Hindlimb muscle (tissue), 1 donor: ENCODE measurements around the gene TNRC6B. TPM values are rescaled to one million over a fixed set of nuclear protein-coding genes. Genes with fewer than 3 reads are reported as not detected.
A peak's percentile ranks its signal among the peaks of the same experiment; 100 is the strongest.
"Not testable (repeated sequence)": the region's sequence is repeated elsewhere in the genome, so short reads cannot be mapped to it uniquely, and the experiment has no call there.

Experiments
- DNase-seq: peaks from one replicate; pipeline ENCODE4 v3.0.0-alpha.2; 2013
- polyA plus RNA-seq: library from polyadenylated mRNA; unstranded; fragments of 120-200 nt; gene quantifications from one replicate; pipeline ENCODE4 v1.2.1, GENCODE V29; 2013; ENCODE audit not compliant: insufficient read length

TNRC6B gene, protein sequence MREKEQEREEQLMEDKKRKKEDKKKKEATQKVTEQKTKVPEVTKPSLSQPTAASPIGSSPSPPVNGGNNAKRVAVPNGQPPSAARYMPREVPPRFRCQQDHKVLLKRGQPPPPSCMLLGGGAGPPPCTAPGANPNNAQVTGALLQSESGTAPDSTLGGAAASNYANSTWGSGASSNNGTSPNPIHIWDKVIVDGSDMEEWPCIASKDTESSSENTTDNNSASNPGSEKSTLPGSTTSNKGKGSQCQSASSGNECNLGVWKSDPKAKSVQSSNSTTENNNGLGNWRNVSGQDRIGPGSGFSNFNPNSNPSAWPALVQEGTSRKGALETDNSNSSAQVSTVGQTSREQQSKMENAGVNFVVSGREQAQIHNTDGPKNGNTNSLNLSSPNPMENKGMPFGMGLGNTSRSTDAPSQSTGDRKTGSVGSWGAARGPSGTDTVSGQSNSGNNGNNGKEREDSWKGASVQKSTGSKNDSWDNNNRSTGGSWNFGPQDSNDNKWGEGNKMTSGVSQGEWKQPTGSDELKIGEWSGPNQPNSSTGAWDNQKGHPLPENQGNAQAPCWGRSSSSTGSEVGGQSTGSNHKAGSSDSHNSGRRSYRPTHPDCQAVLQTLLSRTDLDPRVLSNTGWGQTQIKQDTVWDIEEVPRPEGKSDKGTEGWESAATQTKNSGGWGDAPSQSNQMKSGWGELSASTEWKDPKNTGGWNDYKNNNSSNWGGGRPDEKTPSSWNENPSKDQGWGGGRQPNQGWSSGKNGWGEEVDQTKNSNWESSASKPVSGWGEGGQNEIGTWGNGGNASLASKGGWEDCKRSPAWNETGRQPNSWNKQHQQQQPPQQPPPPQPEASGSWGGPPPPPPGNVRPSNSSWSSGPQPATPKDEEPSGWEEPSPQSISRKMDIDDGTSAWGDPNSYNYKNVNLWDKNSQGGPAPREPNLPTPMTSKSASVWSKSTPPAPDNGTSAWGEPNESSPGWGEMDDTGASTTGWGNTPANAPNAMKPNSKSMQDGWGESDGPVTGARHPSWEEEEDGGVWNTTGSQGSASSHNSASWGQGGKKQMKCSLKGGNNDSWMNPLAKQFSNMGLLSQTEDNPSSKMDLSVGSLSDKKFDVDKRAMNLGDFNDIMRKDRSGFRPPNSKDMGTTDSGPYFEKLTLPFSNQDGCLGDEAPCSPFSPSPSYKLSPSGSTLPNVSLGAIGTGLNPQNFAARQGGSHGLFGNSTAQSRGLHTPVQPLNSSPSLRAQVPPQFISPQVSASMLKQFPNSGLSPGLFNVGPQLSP (N-terminal part only)
- 13.1 TPM for polyA plus RNA-seq

DNA sequence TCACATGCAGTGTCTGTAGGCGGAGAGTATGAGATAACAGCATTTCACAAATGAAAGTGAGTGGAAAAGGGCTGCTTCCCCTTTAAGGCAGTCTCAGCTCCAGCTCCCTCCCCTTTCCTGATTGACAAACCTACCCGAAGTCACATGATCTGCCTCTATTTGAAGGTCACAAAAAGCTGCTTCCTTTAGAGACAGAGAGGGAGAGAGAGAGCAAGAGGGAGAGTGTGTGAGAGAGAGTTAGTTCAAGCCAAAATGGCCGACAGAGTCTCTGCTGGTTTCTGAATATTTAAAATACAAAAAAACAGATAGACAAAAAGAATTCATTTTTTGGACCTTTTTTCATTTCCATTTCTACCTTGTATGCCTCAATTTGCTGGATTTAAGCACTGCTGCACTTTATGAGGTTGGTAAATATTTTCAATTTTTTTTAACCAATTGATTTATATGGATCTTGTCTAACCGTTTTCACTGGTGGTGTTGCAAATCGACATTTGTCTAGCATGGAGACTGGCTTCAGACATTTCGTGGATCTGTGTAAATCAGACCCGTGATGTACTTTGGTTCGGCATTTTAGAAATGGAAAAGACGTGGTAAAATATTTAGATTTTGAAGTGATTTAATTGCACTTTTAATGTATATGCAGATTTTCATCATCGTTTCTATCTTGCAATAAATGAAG, at the start of gene TNRC6B:
TNRC6B (plus strand) TSS at position 188 of the 679 bp plus-strand sequence; CDS start at position 399, 211 bp downstream.
- peak; percentile 94 for DNase-seq

DNA sequence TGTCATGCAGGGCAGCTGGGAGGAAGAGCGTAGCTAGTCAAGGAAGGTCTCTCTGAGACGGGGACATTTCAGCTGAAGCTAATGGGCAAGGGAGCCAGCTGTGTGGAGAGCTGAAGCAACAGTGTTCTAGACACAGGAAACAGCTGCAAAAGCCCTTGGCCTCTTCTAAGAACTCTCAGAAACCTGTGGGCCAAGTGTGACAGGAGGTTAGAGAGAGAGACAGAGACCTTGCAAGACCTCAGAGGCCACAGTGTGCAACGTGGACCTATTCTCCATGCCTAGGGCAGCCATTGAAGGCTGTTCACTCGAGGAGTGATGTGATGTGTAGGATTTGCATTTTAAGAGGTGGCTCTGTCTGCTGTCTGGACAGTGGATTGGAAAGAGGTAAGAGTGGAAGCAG, 48.7 kb upstream of the TNRC6B start:
- no peak for DNase-seq

DNA sequence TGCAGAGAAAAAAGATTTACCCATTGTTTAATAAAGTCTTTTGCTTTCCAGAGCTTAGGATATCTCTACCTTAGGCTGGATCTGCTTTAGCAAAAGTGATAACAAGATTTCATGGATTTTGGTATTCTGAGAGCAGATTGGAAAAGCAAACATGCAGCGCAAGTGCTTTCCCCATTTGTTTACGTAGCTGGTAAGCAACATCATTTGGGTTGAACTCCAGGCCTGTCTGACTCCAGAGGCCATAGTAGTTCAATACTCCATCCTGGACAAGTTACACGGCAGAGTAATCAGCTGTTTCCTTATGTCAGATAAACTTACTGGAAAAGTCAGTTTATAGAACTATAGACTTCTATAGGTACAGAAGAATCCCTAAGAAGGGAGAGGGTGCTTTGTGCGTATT, 40.6 kb upstream of the TNRC6B start:
- DNase-seq = no peak

DNA sequence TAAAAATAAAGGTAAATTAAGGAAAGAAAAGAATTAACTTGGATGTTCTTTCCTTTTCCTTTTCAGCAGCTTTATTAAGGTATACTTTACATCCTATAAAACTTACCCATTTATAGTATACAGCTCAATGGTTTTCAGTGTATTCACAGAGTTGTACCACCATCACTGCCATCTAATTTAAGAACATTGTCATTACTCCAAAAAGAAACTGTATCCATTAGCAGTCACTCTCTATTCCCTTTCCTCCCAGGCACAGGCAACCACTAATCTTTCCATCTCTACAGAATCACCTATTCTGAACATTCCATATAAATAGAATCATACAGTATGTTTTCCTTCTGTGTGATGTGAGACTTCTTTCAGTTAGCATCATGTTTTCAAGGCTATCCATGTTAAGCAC, 38.9 kb upstream of the TNRC6B start:
- no peak for DNase-seq

DNA sequence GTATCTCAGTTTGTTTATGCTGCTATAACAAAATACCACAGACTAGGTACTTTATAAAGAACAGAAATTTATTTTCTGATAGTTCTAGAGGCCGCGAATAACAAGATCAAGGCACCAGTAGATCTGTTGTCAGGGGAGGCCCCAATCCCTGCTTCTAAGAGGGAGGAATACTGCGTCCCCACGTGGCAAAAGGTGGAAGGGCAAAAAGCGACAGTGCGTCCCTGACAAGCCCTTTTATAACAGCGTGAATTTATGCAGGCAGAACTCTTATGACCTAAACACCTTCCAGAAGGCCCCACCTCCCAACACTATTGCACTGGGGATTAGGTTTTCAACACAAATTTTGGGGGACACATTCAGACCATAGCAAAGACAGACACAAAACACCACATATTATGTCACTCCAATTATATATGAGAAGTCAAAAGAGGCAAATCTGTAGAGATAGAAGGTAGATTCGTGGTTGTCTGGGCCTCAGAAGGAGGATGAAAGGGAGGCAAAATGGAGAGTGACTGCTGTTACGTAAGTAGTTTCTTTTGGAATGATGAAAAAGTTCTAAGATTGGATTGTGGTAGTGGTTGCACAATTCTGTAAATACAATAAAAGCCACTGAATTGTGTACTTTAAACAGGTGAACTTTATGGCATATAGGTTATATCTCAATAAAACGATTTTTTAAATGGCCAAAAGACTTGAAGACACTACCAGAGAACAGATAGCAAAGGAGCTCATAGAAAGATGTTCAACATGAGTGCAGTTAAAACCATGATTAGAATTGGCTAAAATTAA, 30.1 kb upstream of the TNRC6B start:
- DNase-seq = no peak

DNA sequence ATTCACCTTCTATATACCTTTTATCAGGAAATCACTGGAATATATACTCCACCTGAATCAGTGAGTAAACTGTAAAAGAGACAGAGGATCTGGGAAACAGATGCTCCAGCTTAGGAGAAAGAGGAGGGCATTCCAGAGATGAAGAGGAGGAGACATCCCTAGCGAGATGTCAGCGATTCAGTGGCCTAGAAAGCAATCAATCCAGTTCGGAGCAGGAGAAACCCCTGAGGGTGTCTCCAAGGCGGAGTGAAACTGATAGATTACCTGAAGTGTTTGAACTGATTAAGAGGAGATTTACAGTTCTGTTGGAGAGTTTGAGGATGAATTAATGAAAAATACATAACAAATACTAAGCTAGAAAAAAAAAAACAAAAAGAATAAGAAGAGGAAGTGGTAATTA, 24.5 kb upstream of the TNRC6B start:
- no peak for DNase-seq

DNA sequence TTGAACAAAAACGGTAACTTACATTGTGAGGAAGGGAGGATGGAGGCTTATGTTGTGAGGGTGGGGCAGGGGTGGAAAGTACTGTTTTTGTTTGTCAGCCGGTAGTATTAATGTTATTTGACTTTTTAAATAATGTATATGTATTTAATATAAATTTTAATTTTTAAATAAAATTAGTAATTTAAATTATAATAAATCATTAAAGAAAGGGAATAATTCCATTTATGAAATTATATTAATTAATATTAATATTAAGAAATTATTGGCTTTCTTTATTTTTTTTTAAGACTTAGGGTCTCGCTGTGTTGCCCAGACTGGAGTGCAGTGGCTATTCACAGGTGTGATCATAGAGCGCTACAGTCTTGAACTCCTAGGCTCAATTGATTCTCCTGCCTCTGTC, 24.0 kb upstream of the TNRC6B start:
- no peak for DNase-seq

DNA sequence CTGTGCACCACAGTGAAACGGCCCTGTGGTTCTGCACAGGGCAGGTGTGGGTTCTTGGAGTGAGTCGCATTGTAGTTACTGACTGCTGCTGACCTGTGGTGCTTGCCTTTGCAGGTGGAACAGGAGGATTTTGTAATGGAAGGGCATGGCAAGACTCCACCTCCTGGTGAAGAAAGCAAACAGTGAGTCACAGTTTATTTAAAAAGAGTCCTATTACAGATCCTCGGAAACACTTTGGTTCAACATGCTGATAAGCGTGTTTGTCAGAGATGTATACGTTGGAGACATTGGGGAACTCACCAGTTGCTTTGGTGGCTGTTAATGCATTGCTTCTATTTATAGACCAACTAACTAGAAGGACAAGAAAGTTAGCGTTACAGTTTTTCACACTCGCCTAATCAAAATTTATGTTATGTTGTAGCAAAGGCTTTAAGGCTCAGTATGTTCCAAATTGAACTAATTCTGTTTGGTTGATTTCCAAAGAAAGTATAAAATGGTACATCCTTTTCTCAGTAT, 21.7 kb upstream of the TNRC6B start:
- no peak for DNase-seq

DNA sequence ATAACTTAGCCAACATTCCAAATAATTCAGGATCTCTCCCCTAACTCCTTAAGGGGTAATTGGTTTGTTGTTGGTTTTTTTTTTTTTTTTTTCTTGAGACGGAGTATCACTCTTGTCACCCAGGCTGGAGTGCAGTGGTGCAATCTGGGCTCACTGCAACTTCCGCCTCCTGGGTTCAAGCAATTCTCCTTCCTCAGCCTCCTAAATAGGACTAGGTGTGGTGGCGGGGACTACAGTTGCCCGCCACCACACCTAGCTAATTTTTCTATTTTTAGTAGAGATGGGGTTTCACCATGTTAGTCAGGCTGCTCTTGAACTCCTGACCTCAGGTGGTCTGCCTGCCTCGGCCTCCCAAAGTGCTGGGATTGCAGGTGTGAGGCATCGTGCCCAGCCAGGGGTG, 21.0 kb upstream of the TNRC6B start:
- not testable (repeated sequence) for DNase-seq

DNA sequence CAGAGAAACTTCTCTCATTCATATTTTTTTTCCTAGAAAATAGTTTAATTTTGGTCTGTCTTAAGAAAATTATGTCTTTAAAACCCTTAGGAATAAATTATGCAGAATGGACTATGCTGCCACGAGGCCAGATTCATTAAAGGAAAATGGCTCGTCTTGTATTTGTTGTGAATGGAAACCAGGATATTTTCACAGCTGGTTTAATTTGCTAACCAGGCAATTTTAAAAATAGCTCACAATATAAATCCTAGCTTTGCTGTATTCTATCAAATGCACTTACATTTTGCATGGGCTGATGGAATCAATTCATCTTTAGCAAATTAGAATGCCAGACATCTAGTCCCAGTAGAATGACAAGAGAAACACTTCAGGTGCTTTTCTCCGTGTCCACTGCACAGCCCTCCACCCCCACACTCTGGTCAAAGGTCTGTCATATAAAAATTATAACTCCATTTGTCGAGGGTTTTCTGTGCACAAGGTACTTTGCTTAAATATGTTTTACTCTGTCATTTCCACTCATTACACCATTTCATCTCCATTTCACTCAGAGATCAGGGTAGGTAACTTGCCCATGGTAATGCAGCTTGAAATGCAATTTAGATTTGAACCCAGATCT, 20.3 kb upstream of the TNRC6B start:
- no peak for DNase-seq

DNA sequence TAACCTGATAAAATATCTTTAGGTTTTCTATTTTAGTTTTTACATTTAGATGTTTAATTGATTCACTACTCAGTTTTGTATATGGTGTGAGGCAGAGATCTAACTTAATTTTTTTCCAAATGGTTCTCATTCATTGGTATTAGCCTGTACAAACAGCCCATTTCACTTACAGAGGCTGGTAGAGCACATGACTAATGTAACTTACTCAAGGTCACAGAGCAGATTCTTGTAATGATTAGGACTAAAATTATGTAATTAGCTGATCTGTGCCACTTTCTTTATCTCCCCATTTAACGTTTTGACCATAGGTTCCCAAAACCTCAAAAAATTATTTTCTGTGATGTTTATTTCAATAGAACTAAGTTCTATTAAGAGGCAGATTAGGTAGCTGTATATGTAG, 16.5 kb upstream of the TNRC6B start:
- DNase-seq = no peak

DNA sequence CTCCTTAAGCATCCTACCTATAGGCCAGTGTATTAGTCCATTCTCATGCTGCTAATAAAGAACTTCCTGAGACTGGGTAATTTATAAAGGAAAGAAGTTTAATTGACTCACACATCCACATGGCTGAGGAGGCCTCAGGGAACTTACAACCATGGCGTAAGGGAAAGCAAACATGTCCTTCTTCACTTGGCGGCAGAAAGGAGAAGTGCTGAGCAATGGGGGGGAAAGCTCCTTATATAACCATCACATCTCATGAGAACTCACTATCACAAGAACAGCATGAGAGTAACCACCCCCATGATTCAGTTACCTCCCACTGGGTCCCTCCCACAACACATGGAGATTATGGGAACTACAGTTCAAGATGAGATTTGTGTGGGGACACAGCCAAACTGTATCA, 12.2 kb upstream of the TNRC6B start:
- not testable (repeated sequence) for DNase-seq

DNA sequence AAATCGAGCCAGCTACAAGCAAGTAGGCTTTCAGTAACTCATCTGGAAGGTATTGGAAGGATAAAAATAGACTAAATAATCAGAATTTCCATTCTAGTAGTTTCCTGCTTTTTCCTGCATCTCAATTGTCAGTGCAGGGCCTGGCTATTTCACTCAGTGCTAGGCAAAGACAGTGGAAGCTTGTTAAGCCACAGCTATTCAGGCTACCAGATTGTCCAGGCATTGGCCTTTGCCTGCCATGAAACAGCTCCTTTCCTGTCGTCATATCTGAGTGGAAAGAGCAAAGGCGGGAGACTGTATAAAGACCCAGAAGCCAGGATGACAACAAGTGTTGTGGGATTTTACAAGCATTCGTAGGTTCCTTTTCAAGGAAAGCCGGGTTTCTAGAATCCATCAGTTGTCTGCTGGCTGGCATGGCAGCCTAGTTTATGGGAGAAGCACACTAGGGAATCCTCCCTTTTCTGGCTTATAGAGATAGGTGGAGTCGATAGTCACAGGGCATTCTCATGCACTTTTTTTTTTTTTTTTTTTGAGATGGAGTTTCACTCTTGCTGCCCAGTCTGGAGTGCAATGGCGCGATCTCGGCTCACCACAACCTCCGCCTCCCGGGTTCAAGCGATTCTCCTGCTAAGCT, 2.0 kb upstream of the TNRC6B start:
- DNase-seq = peak; percentile 73

DNA sequence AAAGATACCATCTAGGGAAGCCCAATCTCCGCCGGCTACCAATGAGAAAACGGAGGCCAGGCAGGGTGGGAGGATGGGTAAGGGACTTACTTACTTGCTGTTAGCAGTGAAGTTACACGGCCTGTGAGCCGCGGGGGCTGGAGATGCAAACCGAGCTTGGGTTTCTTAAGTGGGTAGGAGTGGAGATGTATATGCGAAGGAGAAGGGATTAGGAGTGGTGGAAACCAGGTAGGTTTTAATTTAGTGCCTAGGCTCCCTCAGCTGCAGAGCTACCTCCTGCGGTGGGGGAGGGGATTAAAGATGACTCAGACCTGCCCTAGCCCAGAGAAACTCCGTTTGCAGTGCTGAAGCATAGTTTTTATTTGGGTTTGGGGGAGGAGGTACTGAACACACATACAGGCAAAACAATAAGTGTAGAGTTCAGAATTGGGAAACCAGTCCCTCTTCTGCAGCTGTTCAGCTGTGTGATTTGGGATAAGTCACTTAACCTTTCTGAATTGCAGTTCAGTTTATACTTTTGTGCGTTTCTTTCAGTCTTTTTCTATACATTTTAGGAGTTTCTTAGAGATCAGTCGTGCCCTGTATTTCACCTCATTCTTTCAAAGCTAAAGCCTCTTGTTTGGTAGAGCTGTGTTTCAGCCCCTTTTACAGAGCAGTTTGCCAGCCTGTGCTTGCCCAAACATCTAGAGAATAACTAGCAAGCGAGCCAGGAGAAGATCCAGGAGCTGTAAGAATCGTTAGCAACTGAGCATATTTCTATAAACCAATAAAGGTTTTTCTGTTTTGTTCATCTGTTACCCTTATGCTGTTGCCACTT, 596 bp upstream of the TNRC6B start:
- DNase-seq = peak; percentile 66

DNA sequence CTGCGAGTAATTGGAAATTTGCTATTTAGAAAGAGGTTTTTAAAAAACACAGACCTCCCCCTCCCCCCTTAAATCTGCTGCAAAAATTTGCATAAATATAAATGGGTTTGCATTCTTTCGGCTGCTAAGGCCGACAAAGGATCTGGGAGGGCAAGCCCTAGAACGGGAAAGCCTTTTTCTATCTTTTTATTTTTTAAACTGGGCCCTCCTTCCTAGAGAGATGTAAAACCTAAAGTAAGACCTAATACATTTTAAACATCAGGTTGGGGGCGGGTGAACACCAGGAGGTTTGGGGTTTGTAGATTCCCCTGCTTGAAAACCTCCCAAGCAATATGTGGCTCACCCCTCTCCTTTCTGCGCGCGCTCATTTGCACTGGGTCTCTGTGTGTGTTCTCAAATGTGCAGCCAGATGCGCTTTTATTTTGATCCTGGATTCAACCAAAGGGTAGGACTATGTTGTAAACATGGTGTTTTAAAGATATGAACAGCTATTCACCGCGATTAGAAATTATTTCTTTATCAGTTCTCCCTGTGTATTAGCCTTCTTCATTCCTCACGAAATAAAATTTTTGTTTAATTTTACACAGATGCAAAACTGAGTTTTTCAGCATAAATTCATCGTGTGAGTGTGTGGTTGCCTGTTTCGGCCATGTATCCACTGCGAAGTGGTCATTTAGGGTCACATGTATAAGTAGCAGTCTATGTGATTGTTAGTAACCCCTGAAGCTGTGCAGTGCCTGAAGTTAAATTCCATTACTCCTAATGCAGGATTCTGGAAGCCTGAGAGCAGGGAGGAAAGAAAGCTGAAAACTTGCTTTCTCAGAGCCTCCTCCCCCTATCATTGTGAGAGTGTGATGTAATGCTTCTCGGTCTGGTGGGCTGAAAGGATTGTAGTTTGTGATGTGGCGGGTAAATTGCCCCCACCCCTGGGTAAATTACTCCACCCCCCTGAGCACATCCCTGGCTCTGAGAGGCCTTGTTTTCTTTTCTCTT, 988 bp downstream of the TNRC6B start:
- DNase-seq = peak; percentile 74

DNA sequence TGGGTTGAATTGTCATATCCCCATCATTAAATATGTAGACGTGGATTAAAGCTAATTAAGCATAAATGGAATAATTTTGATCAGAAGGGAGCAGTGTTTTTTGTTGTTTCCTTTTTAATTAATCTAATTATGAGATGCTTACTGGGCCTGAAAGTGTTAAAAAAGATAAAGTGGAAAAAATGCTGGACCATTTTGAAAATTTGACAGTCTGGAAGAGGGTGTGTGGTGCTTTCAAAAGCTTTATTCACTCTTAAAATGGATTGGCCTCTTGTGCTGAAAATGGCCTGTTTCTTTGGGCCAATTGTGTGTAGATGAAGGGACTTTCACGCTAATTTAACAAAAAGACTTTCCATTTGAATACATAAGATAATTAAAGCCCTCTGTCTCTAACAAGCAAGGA, 1.8 kb downstream of the TNRC6B start:
- DNase-seq = no peak

DNA sequence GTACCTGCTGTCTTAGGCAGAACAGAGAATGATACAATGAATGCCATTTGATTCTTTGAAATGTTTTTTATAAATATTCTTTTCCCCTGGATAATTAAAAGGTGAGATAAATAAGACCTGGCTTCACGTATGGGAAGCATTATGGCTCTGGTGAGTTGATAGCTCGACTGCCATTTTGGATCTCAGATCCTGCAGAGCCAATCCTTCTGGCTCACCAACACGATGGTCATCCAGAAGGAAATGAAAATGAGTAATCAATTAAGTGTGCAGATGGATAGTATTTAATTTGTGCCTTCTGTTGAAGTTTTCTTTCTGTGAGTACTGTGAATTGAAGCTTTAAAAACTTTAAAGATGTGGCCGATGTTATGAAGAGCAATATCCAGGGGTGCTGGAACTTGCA, 2.7 kb downstream of the TNRC6B start:
- no peak for DNase-seq

DNA sequence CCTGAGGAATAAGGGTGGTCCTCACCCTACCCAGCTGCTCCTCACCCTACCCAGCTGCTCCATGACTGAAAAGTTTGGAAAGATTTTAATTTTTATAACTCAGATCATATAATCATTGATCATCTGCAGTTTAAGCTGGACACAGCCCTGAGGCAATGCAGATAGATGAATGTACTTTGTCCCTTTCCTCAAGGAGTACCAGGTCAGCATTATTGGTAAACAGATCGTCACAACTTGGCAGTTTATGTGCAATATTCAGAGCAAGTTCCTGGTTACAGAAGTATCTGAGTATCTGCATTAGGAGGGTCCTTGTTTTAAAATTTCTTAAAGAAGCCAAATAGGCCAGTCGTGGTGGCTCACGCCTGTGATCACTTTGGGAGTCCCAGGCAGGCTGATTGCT, 3.6 kb downstream of the TNRC6B start:
- DNase-seq = no peak
